ENCODE measurements around the gene OTOGL. TPM values are rescaled to one million over a fixed set of nuclear protein-coding genes. Genes with fewer than 3 reads are reported as not detected.

The OTOGL gene
- total RNA-seq, 1 experiment from 2014 or later = not detected

DNA sequence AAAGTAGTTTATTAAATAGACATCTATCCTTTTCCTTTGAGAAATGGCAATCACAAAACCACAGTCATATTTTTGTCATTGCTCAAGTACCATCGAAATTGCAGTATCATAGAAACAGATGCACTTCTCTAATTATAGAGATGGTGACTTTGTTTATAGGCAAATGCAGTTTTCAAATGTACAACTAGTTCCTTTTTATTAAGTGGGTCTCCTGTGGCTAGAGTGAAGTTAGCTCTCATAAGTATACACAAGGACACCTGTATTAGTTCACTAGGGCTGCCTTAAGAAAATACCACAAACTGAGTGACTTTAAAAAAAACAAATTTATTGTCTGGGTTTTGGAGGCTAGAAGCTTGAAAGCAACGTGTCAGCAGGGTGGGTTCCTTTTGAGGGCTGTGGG is 62.8 kb downstream of the OTOGL start:
- H3K27ac Mint-ChIP-seq (ENCODE audit: low read depth, unreplicated experiment) = no peak overlapping the region
- H3K4me1 Mint-ChIP-seq (ENCODE audit: insufficient read depth, unreplicated experiment) = no peaks in the 10 kb centered on the region
- intact Hi-C loops (cut with micrococcal nuclease) = no loop called here
- H3K36me3 Mint-ChIP-seq (ENCODE audit: insufficient read depth, unreplicated experiment) = no peaks in the 10 kb centered on the region
- no peaks in the 10 kb centered on the region for H3K27me3 Mint-ChIP-seq (ENCODE audit: insufficient read depth, unreplicated experiment)
- POLR2A ChIA-PET = no interaction called here
- H3K9me3 Mint-ChIP-seq (ENCODE audit: unreplicated experiment) = no peaks in the 10 kb centered on the region
- H3K4me3 Mint-ChIP-seq (ENCODE audit: unreplicated experiment) = no peak overlapping the region
- CTCF ChIA-PET = no interaction called here
- no peak for TF ChIP-seq CTCF (IDR thresholded peaks at IDR 0.05; ENCODE audit: unreplicated experiment)
- BruUV-seq (replicated peaks) = no TSS peak
- DNase-seq (ENCODE audit: unreplicated experiment) = no peak

GRCh38 chr12:80165746-80166145 is 66.4 kb downstream of the OTOGL start:
- no peaks in the 10 kb centered on the region for H3K4me1 Mint-ChIP-seq (ENCODE audit: insufficient read depth, unreplicated experiment)
- intact Hi-C loops (cut with micrococcal nuclease) = no loop called here
- H3K27me3 Mint-ChIP-seq (ENCODE audit: insufficient read depth, unreplicated experiment) = peaks cover 16% of the 10 kb centered on the region
- no peak overlapping the region for H3K4me3 Mint-ChIP-seq (ENCODE audit: unreplicated experiment)
- BruUV-seq (replicated peaks) = no TSS peak
- ChIA-PET CTCF (interaction anchor here (0.8 kb wide), 1 partner anchor 9 kb away, joined by 3 read pairs; no protein-coding TSS in a partner anchor), POLR2A (interaction anchor here (0.7 to 1.6 kb wide), 2 partner anchors 10 to 481 kb away, joined by 3 to 9 read pairs; no protein-coding TSS in a partner anchor)
- no peak for TF ChIP-seq CTCF (IDR thresholded peaks at IDR 0.05; ENCODE audit: unreplicated experiment)
- no peak for DNase-seq (ENCODE audit: unreplicated experiment)
- H3K36me3 Mint-ChIP-seq (ENCODE audit: insufficient read depth, unreplicated experiment) = no peaks in the 10 kb centered on the region
- H3K9me3 Mint-ChIP-seq (ENCODE audit: unreplicated experiment) = no peaks in the 10 kb centered on the region
- H3K27ac Mint-ChIP-seq (ENCODE audit: low read depth, unreplicated experiment) = no peak overlapping the region

DNA sequence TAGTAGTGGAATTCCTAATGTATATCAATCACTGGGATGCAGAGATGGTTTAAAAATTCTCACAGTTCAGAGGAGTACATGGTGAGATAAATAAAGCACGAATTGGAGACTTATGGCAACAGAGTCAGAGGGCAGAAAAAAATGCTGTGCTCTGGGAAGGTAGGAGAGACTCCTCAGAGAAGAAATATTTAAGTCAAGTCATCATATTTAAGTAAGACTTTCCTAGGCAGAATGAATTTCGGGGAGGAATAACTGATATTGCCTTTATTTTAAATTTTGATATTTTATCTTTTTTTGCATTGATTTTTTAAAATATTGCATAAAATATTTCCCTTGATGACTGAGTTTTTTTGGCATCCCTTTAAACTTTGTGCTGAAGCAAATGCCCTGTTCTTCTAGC is 67.4 kb downstream of the OTOGL start:
- peaks cover 16% of the 10 kb centered on the region for H3K27me3 Mint-ChIP-seq (ENCODE audit: insufficient read depth, unreplicated experiment)
- no peak overlapping the region for H3K4me3 Mint-ChIP-seq (ENCODE audit: unreplicated experiment)
- no peaks in the 10 kb centered on the region for H3K36me3 Mint-ChIP-seq (ENCODE audit: insufficient read depth, unreplicated experiment)
- H3K27ac Mint-ChIP-seq (ENCODE audit: low read depth, unreplicated experiment) = no peak overlapping the region
- intact Hi-C loops (cut with micrococcal nuclease) = no loop called here
- POLR2A ChIA-PET = no interaction called here
- H3K9me3 Mint-ChIP-seq (ENCODE audit: unreplicated experiment) = peaks cover 2% of the 10 kb centered on the region
- CTCF ChIA-PET = no interaction called here
- no peak for TF ChIP-seq CTCF (IDR thresholded peaks at IDR 0.05; ENCODE audit: unreplicated experiment)
- no peak for DNase-seq (ENCODE audit: unreplicated experiment)
- no TSS peak for BruUV-seq (replicated peaks)
- H3K4me1 Mint-ChIP-seq (ENCODE audit: insufficient read depth, unreplicated experiment) = no peaks in the 10 kb centered on the region

GRCh38 chr12:80168936-80169335 is 69.6 kb downstream of the OTOGL start:
- ChIA-PET POLR2A (no interaction called here), CTCF (interaction anchor here (0.5 to 0.6 kb wide), 2 partner anchors 26 to 48 kb away, joined by 3 read pairs; no protein-coding TSS in a partner anchor)
- Mint-ChIP-seq H3K36me3 (ENCODE audit: insufficient read depth, unreplicated experiment) (no peaks in the 10 kb centered on the region), H3K4me3 (ENCODE audit: unreplicated experiment) (no peak overlapping the region), H3K4me1 (ENCODE audit: insufficient read depth, unreplicated experiment) (no peaks in the 10 kb centered on the region), H3K9me3 (ENCODE audit: unreplicated experiment) (peaks cover 8% of the 10 kb centered on the region), H3K27ac (ENCODE audit: low read depth, unreplicated experiment) (no peak overlapping the region), H3K27me3 (ENCODE audit: insufficient read depth, unreplicated experiment) (peaks cover 16% of the 10 kb centered on the region)
- intact Hi-C loops (cut with micrococcal nuclease) = no loop called here
- TF ChIP-seq CTCF (IDR thresholded peaks at IDR 0.05; ENCODE audit: unreplicated experiment) = no peak
- DNase-seq (ENCODE audit: unreplicated experiment) = no peak
- no TSS peak for BruUV-seq (replicated peaks)
